GM18868 (cell line): ENCODE results near the gene CABP4.

Experiments used
- ATAC-seq: cut with Tn5 transposase; IDR thresholded peaks from one replicate; pipeline ENCODE4 v1.9.1; 2021; ENCODE audit warnings: mild to moderate bottlenecking, moderate library complexity; ENCODE audit not compliant: unreplicated experiment

The CABP4 gene

DNA sequence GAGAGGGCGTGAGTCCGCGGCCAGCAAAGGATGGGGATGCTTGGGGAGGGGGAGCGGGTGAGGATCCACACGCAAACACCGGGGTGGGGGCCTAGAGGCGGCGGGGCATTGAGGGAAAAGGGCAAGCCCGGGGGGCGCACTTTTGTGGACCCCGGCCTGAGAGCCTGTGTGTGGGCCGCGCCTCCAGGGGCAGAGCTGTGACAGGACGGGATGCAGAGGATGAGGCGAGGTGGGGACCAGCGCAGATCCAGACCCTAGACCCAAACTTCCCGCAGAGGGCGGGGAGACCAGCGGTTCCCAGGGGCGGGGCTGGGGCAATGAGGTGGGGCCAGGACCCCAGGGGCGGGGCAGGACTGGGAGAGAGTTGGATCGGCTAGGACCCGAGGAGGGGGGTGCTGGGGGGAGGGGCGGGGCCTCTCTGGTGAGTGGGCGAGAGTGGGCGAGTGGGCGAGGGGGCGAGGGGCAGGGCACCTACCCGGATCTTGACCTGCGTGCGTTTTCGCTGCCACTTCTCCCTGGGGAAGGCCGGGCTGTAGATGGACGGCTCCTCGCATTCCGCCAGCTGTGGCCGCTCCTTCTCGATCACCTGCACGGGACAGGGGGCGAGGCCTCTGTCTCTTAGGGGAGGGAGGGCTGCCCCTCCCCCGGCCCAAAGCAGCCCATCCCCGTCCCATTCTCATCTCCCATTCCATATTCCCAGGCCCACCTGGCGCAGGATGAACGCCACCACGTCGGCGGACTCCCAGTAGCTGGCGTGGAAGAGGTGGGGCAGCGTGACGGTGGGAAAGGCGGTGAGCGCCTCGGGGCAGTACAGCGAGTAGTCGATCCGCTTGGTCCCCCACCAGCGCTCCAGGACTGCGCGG lies 39.4 kb downstream of the CABP4 start:
- no peak for ATAC-seq

DNA sequence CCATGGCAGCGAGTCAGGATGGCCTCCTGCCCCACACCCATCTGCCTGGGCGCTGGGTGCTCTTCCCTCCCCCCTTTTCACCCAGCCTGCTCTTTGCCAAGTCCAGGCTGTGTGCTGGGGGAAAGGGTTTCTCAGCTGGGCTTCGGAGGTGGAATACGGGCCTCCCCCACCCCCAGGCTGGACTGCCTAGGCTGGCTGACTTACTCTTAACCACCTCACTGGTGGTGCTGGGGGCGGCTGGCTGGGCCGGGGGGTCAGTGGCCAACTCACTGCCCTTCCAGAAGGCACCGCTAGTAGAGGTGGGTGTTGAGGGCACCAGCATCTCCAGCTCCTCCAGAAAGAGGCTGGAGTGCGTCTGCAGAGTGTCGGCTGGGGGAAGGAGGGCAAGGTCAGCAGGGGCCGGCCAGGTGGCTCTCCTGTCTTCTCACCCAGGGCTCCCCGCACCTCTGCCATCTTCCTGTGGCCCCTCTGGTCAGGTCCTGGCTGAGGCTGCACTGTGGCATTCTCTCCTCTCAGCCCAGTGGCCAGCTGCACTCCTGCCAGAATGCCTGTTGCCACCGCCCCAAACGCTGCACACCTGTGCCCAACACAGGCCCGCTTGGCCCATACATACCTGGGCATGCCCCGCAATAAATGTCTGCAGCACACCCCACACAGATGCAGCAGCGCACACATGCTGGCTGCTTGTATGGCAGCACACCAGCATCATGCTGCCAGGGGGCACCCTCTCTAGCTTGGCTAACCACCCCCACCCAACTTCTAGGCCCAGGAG lies 40.3 kb downstream of the CABP4 start:
- ATAC-seq: no peak

DNA sequence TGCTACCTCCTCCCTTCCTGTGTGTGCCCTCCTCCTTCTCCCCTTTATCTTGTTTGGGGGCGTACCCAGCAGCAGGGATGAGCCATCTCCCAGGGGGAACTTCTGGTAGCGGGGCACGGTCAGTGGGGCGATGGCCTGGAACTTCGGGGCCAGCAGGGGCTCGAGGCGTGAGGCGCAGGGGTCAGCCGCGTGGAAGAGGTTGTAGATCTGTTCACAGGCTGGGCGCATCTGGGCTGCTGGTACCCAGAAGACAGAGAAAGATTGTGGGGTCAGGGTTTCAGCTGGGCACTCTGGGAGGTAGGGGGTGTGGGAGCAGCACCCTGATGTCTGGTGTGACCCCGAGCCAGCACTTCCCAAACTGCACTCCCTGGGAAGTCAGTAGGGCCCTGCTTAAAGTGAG lies 41.0 kb downstream of the CABP4 start:
- ATAC-seq: no peak

DNA sequence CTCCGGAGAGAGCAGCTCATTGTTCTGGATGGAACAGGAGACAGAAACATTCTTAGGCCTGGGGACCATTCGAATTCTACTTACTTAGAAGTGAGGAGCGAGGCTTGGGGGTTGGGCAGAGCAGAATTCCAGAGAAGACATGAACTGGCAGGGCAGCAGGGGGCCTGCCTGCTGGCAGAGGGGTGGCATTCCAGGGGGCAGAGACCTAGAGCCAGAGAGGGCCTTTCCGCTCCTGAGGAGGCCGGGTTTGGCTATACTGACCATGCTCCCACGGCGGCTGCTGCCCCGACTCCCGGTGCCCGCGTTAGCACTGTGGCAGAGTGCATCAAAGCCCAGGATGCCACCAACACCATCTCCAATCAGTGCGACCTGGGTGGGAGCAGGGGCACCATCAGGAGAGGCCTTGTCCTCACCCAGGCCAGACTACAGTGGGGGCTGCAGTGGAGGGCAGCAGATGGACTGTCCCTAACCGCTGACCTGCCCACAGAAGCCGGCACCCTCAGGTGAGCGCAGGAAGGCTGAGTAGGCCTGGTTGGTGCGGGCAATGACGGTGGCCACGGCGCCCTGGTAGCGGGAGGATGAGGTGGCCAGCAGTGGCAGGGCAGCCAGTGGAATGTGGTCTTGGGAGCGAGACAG lies 42.6 kb downstream of the CABP4 start:
- ATAC-seq: no peak

DNA sequence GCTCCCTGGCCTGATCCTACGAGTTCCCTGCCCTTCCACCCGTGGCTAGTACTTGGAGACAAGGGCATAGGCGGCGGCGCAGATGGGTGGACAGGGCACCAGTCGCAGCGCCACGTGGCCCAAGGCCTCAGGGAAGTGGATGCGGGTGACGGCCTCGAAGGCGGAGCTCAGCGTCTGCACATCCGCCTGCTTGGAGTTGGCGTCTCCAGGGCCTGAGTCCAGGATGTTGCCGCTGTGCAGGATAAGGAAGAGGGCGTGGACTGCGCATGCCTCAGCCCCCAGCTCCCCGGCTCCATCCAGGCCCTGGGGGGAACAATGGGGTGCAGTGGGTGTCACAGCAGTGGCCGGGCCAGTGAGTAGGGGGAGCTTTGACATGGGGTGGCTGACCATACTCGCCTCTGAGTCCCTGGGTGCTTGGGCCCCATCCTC lies 43.4 kb downstream of the CABP4 start:
- ATAC-seq: no peak

DNA sequence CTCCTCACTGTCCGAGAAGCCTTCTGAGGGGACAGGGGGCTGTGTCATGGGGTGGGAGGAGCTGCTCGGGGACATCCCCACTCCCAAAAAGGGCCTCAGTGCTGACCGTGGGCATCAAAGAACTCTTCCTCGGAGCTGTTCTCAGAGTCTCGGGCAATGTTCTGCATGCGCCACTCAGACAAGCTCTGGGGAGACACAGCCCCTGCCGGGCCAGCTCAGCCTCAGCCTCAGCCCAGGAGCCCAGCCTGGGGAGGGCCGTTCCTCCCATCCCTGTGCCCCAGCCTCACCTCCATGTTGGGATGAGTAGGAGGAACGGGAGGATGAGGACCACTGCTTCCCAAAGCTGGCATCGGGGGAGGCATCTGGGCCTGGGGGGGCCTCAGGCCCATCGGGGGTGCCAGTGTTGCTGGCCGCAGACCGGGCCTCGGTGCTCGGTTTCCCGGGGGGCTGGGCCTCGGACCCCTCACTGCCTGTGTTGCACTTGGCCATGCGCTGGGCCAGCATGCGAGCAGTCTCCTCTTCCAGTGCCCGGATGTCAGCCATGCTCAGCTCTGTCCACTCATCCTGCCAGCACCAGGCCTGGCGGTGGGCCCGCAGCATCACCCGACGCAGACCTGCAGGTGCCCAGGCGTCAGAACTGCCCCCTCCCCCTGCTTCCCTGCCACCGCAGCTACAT lies 44.8 kb downstream of the CABP4 start:
- no peak for ATAC-seq

DNA sequence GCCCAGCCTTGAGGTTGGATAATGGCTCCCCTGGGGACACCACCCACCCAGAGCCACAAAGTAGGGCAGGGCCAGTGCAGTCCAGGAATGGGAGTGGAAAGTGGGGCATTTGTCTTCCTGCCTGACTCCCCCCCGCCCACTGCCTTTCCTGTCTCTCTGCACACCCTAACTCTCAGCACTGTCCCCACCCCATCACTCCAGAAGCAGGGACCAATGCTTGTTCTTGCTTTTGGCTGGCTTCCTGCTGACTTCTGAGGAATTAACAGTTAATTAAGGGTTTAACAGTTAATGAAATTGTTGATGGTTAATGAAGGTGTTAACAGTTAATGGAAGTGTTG lies 45.3 kb downstream of the CABP4 start:
- no peak for ATAC-seq

DNA sequence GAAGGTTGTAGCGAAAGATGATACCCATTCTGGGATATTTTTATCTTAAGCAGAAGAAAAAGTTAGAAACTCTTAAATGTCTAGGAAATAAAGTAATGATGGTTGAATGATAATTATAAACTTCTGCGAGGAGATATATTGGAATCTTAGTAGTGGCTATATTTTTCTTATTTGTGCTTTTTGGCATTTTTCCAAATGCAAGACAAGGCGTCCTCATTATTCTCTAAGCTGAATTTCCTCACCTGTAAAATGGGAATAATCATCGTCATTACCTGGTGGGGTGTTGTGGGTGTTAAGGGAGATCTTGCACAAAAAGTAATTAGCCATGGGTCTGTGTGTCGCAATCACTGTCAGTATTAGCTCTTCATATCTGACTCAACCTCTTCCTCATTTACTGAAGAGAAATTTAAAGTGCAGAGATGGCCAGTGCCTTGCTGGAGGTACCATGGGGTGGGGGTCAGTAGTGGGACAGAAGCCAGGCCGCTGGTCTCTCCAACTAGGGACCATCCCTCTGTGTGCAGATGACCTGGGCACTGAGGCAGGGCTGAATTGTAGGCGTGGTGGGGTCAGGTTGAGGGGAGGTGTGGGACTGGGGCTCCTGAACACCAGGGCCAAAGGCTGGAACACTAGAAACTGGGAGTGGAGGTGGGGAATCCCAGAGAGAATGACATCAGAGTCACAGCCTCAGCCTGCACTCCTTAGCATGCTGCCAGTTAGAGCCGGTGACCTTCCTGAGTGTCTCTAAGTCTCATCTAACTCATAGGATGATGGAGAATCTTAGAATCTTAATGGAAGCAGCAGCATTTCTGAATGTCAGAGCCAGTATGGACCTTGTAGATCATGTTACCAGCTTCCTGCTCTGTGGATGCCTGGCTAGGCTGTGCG lies 45.9 kb downstream of the CABP4 start:
- no peak for ATAC-seq

DNA sequence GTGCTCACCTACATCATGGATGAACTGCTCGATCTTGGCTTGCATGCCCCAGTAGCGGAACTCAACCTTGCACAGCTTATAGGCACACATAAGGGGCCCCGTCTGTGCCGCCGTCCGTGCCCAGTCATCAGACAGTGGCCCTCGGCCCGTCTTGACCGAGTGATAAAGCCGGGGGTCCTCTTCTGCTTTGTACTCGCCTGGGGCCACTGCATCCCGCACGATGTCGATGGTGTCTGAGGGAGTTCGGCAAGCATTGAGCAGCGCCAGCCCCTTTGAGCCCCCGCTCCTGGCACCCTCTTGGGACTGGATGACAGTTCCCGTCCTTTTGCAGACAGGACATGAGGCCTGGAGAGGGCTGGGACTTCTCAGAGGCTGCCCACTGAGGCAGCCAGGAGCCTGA lies 46.7 kb downstream of the CABP4 start:
- ATAC-seq: no peak

DNA sequence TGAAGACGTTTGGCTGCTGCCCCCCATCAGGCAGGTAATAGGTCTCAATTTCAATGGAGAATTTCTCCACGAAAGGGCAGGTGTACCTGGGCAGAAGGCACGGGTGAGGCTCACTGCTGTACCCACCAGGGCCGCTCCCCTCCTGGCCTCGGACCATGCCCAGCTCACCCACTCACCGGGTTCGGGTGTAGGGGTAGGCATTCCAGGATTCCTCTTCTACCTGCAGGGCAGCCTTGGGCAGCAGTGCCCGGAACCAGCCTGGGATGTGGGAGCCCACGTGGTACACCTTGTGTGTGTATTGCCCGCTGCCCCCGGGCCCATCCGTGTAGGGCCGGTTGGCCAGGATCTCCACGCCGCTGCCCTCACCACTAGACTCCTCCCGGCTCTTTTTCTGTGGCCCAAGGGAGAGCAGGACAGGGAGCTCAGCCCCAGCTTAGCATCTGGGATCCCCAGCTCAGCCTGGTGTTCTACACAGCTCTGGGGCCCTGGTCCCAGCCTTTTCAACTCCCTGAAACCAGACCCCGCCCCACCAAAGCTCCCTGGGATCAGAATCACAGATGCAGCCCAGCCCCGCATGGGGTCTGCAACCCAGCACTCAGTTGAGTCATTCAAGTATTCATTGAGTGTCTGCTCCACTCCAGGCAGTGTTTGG lies 47.3 kb downstream of the CABP4 start:
- ATAC-seq: no peak

DNA sequence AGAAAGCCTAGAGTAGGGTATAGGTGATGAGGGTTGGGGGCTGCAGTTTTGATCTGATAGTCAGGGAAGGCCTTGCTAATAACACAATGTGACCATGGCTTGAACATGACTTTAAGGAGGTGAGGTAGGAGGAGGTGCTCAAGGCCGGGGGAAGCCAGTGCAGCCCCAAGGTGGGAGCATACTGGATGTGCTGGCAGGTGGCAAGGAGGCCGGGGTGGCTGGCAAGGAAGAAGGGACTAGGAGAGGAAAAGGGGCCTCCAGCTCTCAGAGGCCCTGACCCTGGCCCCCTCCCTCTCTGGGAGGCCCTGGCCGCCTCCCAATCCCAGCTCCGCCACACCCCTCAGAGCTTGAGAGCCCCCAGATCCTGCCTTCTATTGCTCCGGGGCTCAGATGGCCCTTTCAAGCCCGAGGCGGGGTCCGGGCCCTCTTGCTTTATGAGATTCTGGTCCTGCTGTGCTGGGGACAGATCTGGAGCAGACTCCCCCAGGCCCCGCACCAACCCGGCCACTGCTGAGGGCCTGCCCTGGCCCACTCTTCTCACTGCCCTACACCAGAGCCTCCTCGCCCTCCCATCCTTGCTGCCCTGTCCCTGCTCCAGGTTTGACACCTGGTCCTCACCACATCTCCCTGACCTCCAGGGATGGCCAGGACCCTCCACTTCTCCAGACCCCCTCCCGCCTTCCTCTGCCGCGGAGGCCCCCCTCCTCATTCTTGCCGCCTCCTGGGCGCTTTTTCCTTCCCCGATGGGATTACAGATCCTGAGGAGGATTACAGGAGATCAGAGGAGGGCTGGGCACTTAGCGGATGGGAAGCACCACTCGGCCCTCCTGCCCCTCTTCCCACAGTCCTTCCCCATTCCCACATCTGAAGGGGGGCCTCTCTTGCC lies 48.2 kb downstream of the CABP4 start:
- no peak for ATAC-seq

DNA sequence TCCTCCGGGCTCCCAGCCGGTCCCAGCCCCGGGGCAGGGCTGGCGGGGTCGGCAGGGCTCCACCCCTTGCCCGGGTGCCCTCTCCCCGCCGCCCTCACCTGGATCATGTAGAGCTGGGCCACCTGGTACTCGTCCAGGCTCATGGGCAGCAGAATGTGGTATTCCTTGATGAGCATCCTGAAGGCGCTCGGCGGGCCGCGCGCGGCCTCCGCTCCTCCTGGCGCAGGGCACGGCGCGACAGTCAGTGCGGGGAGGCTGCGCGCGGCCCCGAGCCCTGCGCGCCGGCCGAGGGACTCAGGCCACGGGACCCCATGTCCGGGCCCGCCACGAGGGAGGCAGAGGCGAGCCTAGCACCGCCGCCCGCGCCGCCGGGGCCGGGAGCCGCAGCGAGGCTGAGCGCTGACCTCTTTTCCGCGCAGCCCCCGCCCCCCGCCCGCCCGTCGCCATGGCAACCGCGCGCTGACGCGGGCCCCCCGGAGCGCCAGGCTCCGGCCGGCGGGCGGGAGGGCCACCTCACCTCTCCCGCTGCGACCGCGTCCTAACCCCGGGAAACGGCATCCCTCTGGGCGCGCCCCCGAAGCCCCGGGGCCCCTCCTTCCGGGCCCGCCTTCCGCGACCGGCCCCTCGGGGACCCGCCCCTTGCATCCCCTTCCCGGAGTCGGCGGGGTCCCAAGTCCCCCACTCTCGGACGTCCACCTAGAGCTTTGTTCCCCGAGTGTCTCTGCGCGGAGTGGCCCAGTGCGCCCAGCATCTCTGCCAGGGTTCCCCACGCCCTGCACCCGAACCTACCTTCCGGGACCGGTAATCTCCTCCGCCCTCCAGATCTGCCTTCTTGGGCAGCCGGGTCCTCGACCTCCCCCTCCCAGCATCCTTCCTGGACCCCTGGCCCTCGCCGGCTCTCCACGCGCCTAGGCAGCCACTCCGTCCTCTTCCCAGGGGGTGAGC lies 49.1 kb downstream of the CABP4 start:
- ATAC-seq: no peak

DNA sequence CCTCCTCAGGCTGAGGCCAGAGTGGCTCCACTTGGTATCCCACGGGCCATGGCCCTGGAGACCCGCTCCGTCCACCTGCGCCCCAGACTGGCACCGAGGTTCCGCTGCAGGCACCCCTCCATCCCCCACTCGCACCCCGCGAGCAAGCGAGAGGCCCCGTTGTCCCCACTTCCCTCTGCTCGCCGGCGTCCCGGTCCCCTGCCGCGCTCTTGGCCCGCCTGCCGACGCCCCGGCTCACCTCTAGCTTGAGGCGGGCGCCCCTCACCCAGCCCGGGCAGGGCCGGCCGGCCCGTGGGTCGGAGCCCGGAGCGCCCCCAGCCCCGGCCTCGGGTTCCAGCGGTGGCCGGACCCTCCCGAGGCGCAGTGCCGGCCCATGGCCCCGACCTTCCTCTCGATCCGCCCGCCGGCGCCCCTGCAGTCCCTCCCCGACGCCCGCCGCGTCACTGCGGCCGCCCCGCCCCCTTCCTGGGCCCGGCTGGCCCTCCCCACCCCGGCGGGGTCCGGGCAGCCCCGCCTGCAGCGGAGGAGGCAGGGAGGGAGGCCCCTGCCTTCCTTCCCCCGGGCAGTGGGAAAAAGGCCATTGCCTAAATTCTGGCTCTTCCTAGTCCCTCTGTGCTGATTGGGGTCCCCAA lies 49.9 kb downstream of the CABP4 start, which contains the start of gene PITPNM1:
Gene PITPNM1 (minus strand): TSS at position 414 of the 632 bp plus-strand sequence. CDS start 1,183 bp downstream, outside the sequence.
- ATAC-seq: no peak

DNA sequence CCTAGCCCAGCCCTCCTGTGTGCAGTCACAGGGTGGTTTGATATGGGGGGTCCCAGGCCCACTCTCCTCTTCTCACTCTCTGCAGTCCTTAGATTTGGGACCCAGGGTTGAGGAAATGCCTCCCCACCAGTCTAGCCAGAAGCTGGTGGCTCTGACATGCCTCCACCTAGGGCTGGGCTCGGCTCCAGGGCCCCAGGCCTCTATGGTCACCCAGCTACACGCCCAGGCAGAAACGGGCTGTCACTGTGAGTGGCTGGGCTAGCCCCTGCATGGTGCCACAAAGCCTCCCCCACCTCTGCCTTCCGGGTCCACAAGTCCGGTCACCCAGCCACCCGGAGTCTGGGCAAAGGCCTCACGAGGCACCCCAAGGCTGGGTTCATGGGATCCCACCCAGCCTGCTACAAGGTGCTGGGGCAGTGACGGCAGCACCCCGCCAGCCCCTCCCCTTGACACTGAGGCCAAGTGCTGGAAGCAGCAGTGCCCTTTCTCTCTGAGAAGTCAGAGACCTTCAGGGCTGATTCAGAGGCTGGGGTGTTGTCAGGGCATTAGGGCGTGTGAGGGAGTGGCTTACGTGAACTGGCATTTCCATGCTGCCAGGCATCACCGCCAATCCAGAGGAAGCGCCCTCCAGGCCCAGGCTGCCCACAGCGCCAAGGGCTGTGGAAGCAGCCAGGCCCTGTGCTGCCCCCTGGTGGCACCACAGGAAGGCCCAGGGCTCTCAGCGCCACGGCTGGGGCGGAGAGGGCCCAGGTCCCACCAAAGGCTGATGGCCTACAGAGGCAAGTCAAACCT lies 50.6 kb downstream of the CABP4 start:
- ATAC-seq: no peak

DNA sequence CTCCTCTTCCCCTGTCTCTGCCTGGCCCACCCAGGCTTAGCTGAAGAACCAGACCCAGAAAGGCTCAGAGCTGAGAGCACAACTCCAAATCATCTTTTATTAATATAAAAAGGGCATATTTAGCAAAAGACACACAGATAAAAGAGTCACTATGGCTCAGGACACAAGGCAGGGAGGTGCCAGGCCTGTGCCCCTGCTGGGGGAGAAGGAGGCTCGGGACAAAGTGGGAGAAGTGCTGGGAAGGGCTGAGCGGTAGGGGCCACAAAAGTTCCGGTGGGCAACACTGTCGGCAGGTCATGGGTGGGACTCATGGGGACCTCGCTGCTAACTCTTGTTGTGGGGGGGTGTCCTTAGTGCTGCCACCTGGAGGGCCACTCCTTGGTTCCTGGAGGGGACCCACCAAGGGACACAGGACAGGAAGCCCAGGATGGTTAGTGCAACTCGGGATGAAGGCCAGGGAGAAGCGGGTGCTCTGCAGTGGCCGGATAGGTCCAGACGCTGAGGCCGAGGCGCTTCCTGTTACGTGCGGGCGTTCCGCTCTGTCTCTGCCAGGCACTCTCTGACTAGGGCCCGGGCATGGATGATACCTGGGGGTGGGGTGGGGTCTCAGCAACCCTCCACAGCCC lies 51.4 kb downstream of the CABP4 start:
- ATAC-seq: no peak
